Breast epithelium (tissue), 3 donors: ENCODE results near the gene HOXA5.

Experiments used
- POLR2A ChIP-seq: fragments of 450-650 bp; IDR thresholded peaks from one replicate; pipeline ENCODE4 v1.6.1; 2016; ENCODE audit warnings: antibody characterized with exemption, mild to moderate bottlenecking, moderate library complexity
- TF ChIP-seq, protein P1 (sequence below), 3 donors: fragments of 450-650 bp; IDR thresholded peaks; one replicate each; pipeline ENCODE4 v1.5.1; 2016 to 2017; ENCODE audit warnings: antibody characterized with exemption in 3 of 3, mild to moderate bottlenecking in 3 of 3, moderate library complexity in 3 of 3

DNA sequence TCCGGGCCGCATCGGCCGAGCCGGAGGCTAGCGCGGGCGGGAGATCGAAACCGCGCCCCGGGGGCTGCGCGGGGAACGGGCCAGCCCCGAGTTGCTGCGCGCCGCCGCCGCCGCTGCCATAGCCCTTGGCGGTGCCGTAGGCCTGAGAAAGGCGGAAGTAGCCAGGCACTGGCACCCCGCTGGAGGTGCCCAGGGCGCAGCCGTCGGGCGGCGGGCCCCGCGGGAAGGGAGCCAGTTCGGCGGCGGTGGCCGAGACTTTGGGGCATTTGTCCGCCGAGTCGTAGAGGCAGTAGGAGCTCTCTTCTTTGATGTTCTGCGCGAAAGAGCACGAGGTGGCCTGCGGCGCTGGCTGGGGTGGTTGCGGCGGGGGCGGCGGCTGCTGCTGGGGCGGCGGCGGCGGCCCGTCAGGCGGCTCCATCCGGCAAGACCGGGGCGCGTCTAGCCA is 30.1 kb upstream of the HOXA5 start:
- TF ChIP-seq, protein P1, sequence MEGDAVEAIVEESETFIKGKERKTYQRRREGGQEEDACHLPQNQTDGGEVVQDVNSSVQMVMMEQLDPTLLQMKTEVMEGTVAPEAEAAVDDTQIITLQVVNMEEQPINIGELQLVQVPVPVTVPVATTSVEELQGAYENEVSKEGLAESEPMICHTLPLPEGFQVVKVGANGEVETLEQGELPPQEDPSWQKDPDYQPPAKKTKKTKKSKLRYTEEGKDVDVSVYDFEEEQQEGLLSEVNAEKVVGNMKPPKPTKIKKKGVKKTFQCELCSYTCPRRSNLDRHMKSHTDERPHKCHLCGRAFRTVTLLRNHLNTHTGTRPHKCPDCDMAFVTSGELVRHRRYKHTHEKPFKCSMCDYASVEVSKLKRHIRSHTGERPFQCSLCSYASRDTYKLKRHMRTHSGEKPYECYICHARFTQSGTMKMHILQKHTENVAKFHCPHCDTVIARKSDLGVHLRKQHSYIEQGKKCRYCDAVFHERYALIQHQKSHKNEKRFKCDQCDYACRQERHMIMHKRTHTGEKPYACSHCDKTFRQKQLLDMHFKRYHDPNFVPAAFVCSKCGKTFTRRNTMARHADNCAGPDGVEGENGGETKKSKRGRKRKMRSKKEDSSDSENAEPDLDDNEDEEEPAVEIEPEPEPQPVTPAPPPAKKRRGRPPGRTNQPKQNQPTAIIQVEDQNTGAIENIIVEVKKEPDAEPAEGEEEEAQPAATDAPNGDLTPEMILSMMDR (IDR thresholded peaks at IDR 0.05): no peak
- no peak for TF ChIP-seq POLR2A
